HepG2 (cell line): ENCODE measurements around the gene SHROOM1. TPM values are rescaled to one million over a fixed set of nuclear protein-coding genes. Genes with fewer than 3 reads are reported as not detected.

Experiments used
- AHR ChIP-seq: IDR thresholded peaks from 2 replicates; pipeline ENCODE4 v1.6.1; 2018; ENCODE audit warnings: missing genetic modification reagents, missing compliant biosample characterization
- DMTF1 ChIP-seq: sonication (generic); formaldehyde crosslinking; IDR thresholded peaks from 2 replicates; pipeline ENCODE4 v1.4.0; 2020; ENCODE audit warnings: mild to moderate bottlenecking, missing genetic modification reagents
- EHMT2 ChIP-seq: fragments of 200-600 bp; sonication (generic); IDR thresholded peaks from 2 replicates; pipeline ENCODE4 v1.7.0; 2017; ENCODE audit warnings: antibody characterized with exemption, low read depth, low read length, borderline replicate concordance
- GTF2F1 ChIP-seq: fragments of 150-350 bp; IDR thresholded peaks from 2 replicates; pipeline ENCODE4 v1.6.1; 2014; ENCODE audit warnings: low read length
- GZF1 ChIP-seq: sonication (generic); formaldehyde crosslinking; IDR thresholded peaks from 2 replicates; pipeline ENCODE4 v1.5.1; 2020; ENCODE audit warnings: mild to moderate bottlenecking, missing genetic modification reagents
- MAFF ChIP-seq: IDR thresholded peaks from 2 replicates; pipeline ENCODE4 v1.6.1; 2011; ENCODE audit warnings: low read depth, low read length, improper control_type of control experiment
- MED13 ChIP-seq: sonication (generic); formaldehyde crosslinking; IDR thresholded peaks from 2 replicates; pipeline ENCODE4 v1.5.0; 2020; ENCODE audit warnings: missing genetic modification reagents
- SIN3A ChIP-seq: IDR thresholded peaks from 2 replicates; pipeline ENCODE4 v1.6.1; 2011; ENCODE audit warnings: low read depth, mild to moderate bottlenecking, control low read depth, low read length, borderline replicate concordance
- SIX4 ChIP-seq: sonication (generic); formaldehyde crosslinking; IDR thresholded peaks from 2 replicates; pipeline ENCODE4 v1.4.0; 2020; ENCODE audit warnings: missing genetic modification reagents
- ZNF17 ChIP-seq: sonication (generic); formaldehyde crosslinking; IDR thresholded peaks from 2 replicates; pipeline ENCODE4 v1.5.0; 2020; ENCODE audit warnings: mild to moderate bottlenecking, missing genetic modification reagents
- ZNF207 ChIP-seq: fragments of 450-650 bp; IDR thresholded peaks from 2 replicates; pipeline ENCODE4 v1.6.1; 2016; ENCODE audit warnings: antibody characterized with exemption, borderline replicate concordance
- ZNF24 ChIP-seq: fragments of 450-650 bp; IDR thresholded peaks from 2 replicates; pipeline ENCODE4 v1.6.1; 2017; ENCODE audit warnings: antibody characterized with exemption, mild to moderate bottlenecking
- ZNF292 ChIP-seq: sonication (generic); formaldehyde crosslinking; IDR thresholded peaks from 2 replicates; pipeline ENCODE4 v1.8.1; 2022; ENCODE audit warnings: mild to moderate bottlenecking, low read depth, missing genetic modification reagents, borderline replicate concordance
- ZNF317 ChIP-seq: sonication (generic); formaldehyde crosslinking; IDR thresholded peaks from 2 replicates; pipeline ENCODE4 v1.5.0; 2020; ENCODE audit warnings: mild to moderate bottlenecking, missing genetic modification reagents
- ZNF530 ChIP-seq: sonication (generic); formaldehyde crosslinking; IDR thresholded peaks from 2 replicates; pipeline ENCODE4 v1.5.0; 2020; ENCODE audit warnings: low read depth, mild to moderate bottlenecking, missing genetic modification reagents
- ZNF577 ChIP-seq: sonication (generic); formaldehyde crosslinking; IDR thresholded peaks from 2 replicates; pipeline ENCODE4 v1.4.0; 2020; ENCODE audit warnings: mild to moderate bottlenecking, low read depth, missing genetic modification reagents, borderline replicate concordance
- ZNF790 ChIP-seq: sonication (generic); formaldehyde crosslinking; IDR thresholded peaks from 2 replicates; pipeline ENCODE4 v1.8.0; 2022; ENCODE audit warnings: missing genetic modification reagents, mild to moderate bottlenecking, borderline replicate concordance
- polyA plus RNA-seq, 8 experiments: library from polyadenylated mRNA; depleted of rRNA in 3 of 8; stranded (reverse) in 7 of 8; unstranded in 1 of 8; fragments of >200 nt; fragmentation: Illumina TruSeq in 4 of 8; extraction: Trizol in 4 of 8; gene quantifications; 2 replicates each; pipeline versions ENCODE4 v1.2.1 to v1.2.3, GENCODE V29; 2011 to 2016; ENCODE audit warnings: low read depth in 4 of 8, missing spikeins in 1 of 8, mixed read lengths in 1 of 8; ENCODE audit not compliant: insufficient read depth in 1 of 8
- total RNA-seq, 5 experiments: library from RNA; depleted of rRNA; stranded (reverse); fragments of >200 nt; fragmentation: Illumina TruSeq; extraction: Trizol; gene quantifications; 2 replicates each; pipeline ENCODE4 v1.2.3, GENCODE V29; 2016; ENCODE audit warnings: low read depth in 1 of 5
- TF ChIP-seq, protein P1 (sequence below): sonication (generic); formaldehyde crosslinking; IDR thresholded peaks from 2 replicates; pipeline ENCODE4 v1.5.0; 2020; ENCODE audit warnings: mild to moderate bottlenecking, missing genetic modification reagents, borderline replicate concordance
- TF ChIP-seq, protein P2 (sequence below): IDR thresholded peaks from 2 replicates; pipeline ENCODE4 v1.6.1; 2016

The SHROOM1 gene
- total and polyA plus RNA-seq, 2 of the 13 experiments (the other 11 are each of a cell fraction or from before 2014, with no cell fraction given), result 18.2 to 25.7 TPM

DNA sequence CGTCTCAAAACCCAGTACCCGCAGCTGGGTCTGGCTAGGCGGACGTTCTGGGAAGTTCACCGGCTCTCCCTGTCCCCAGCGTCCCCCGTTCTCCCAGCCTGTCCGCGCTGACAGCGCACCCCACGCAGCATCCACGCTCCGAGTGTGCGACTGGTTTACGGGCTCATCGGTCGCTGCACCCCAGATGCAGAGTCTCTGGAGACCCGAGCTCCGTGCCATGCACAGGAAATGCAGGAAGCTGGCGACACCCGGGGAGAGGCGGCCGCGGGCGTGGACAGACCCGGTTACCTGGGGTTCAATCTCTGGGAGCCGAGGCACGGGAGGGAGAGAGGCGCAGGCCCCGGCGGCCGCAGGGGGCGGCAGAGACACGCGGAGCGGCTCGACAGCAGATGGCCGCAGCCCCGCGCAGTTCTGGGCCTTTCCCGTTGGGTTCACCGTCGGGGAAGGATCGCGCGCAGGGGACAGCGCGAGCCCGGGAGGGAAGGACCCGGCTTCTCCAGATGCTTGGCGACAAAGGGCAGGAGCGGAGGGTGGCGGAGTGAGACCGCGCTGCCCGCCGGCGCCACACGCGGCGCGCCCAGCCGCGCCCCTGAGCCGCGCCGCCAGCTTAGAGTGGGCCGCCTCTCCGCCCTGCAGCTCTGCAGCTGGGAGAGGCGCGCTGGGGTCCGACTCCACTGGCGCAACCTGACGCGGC lies 558 bp downstream of the SHROOM1 start (continued):
- TF ChIP-seq ZNF790 (CRISPR knock-in tag), result no peak
- no peak for TF ChIP-seq ZNF577
- no peak for TF ChIP-seq ZNF530 (CRISPR knock-in tag)
- TF ChIP-seq MAFF, result no peak
- TF ChIP-seq ZNF207, result no peak
- peak; percentile 45; the same call in 1 of the 2 replicates for TF ChIP-seq SIN3A
- no peak for TF ChIP-seq GTF2F1
- TF ChIP-seq, protein P1, sequence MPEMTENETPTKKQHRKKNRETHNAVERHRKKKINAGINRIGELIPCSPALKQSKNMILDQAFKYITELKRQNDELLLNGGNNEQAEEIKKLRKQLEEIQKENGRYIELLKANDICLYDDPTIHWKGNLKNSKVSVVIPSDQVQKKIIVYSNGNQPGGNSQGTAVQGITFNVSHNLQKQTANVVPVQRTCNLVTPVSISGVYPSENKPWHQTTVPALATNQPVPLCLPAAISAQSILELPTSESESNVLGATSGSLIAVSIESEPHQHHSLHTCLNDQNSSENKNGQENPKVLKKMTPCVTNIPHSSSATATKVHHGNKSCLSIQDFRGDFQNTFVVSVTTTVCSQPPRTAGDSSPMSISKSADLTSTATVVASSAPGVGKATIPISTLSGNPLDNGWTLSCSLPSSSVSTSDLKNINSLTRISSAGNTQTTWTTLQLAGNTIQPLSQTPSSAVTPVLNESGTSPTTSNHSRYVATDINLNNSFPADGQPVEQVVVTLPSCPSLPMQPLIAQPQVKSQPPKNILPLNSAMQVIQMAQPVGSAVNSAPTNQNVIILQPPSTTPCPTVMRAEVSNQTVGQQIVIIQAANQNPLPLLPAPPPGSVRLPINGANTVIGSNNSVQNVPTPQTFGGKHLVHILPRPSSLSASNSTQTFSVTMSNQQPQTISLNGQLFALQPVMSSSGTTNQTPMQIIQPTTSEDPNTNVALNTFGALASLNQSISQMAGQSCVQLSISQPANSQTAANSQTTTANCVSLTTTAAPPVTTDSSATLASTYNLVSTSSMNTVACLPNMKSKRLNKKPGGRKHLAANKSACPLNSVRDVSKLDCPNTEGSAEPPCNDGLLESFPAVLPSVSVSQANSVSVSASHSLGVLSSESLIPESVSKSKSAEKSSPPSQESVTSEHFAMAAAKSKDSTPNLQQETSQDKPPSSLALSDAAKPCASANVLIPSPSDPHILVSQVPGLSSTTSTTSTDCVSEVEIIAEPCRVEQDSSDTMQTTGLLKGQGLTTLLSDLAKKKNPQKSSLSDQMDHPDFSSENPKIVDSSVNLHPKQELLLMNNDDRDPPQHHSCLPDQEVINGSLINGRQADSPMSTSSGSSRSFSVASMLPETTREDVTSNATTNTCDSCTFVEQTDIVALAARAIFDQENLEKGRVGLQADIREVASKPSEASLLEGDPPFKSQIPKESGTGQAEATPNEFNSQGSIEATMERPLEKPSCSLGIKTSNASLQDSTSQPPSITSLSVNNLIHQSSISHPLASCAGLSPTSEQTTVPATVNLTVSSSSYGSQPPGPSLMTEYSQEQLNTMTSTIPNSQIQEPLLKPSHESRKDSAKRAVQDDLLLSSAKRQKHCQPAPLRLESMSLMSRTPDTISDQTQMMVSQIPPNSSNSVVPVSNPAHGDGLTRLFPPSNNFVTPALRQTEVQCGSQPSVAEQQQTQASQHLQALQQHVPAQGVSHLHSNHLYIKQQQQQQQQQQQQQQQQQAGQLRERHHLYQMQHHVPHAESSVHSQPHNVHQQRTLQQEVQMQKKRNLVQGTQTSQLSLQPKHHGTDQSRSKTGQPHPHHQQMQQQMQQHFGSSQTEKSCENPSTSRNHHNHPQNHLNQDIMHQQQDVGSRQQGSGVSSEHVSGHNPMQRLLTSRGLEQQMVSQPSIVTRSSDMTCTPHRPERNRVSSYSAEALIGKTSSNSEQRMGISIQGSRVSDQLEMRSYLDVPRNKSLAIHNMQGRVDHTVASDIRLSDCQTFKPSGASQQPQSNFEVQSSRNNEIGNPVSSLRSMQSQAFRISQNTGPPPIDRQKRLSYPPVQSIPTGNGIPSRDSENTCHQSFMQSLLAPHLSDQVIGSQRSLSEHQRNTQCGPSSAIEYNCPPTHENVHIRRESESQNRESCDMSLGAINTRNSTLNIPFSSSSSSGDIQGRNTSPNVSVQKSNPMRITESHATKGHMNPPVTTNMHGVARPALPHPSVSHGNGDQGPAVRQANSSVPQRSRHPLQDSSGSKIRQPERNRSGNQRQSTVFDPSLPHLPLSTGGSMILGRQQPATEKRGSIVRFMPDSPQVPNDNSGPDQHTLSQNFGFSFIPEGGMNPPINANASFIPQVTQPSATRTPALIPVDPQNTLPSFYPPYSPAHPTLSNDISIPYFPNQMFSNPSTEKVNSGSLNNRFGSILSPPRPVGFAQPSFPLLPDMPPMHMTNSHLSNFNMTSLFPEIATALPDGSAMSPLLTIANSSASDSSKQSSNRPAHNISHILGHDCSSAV (CRISPR knock-in tag), result no peak
- peak; percentile 26; the same call in 1 of the 2 replicates for TF ChIP-seq ZNF317 (CRISPR knock-in tag)
- no peak for TF ChIP-seq AHR
- TF ChIP-seq, protein P2, sequence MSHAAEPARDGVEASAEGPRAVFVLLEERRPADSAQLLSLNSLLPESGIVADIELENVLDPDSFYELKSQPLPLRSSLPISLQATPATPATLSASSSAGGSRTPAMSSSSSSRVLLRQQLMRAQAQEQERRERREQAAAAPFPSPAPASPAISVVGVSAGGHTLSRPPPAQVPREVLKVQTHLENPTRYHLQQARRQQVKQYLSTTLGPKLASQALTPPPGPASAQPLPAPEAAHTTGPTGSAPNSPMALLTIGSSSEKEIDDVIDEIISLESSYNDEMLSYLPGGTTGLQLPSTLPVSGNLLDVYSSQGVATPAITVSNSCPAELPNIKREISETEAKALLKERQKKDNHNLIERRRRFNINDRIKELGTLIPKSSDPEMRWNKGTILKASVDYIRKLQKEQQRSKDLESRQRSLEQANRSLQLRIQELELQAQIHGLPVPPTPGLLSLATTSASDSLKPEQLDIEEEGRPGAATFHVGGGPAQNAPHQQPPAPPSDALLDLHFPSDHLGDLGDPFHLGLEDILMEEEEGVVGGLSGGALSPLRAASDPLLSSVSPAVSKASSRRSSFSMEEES (CRISPR knock-in tag), result no peak
- TF ChIP-seq ZNF292 (CRISPR knock-in tag), result peak; percentile 54; the same call in 1 of the 2 replicates
- no peak for TF ChIP-seq ZNF17
- TF ChIP-seq SIX4, result no peak
- no peak for TF ChIP-seq DMTF1 (CRISPR knock-in tag)
- 0 out of 2 replicates have a peak, but pooled peaks have one; percentile 35 for TF ChIP-seq MED13 (CRISPR knock-in tag)
- TF ChIP-seq ZNF24, result no peak
- TF ChIP-seq GZF1 (CRISPR knock-in tag), result 0 out of 2 replicates have a peak, but pooled peaks have one; percentile 69
- TF ChIP-seq EHMT2, result no peak
